ENCODE results near the gene VPS54. TPM values are rescaled to one million over a fixed set of nuclear protein-coding genes. Genes with fewer than 3 reads are reported as not detected.
A peak's percentile ranks its signal among the peaks of the same experiment; 100 is the strongest.

Gene VPS54
- polyA plus RNA-seq, 1 donor (not counting 4 experiments of a cell fraction or from before 2014, with no cell fraction given): 18.2 TPM

- Histone ChIP-seq H3K79me2 (ENCODE audit: control insufficient read depth, insufficient read depth, low read length) (peaks cover 37% of the 10 kb centered on the region), H3K4me2 (ENCODE audit: control insufficient read depth, extremely low read depth, insufficient read depth, low read depth, low read length) (no peak overlapping the region), H4K20me1 (ENCODE audit: control insufficient read depth, extremely low read depth, insufficient read depth, low read length) (no peaks in the 10 kb centered on the region)
Measured at GRCh38 chr2:63866009-63866709, 153.1 kb downstream of the VPS54 start.

GRCh38 chr2:63865159-63865799 is 153.9 kb downstream of the VPS54 start:
- dilution Hi-C loops (cut with MboI; ENCODE audit: extremely low pct_ligation_motif_present, low sequenced_read_pairs): no loop called here
- Histone ChIP-seq H3K4me3 (ENCODE audit: control insufficient read depth in 2 of 3, extremely low read depth in 1 of 3, insufficient read depth in 2 of 3, low read depth in 1 of 3, low read length in 3 of 3) (no peak overlapping the region), H2AFZ (ENCODE audit: control insufficient read depth, low read length) (no peak overlapping the region), H3K9ac (ENCODE audit: control insufficient read depth, extremely low read depth, insufficient read depth, low read length) (no peak overlapping the region), H4K20me1 (ENCODE audit: control insufficient read depth, extremely low read depth, insufficient read depth, low read length) (no peaks in the 10 kb centered on the region), H3K27ac (ENCODE audit: control insufficient read depth, insufficient read depth, low read length) (peak overlapping the region; percentile 7), H3K4me2 (ENCODE audit: control insufficient read depth, extremely low read depth, insufficient read depth, low read depth, low read length) (peak overlapping the region; percentile 40), H3K36me3 (ENCODE audit: control insufficient read depth in 2 of 2, extremely low read depth in 1 of 2, insufficient read depth in 2 of 2, low read length in 2 of 2) (peaks cover 5% of the 10 kb centered on the region in 2 experiments), H3K9me3 (ENCODE audit: control insufficient read depth, low read depth, low read length) (no peaks in the 10 kb centered on the region), H3K4me1 (ENCODE audit: control insufficient read depth, extremely low read depth, insufficient read depth, low read length) (peaks cover 49% of the 10 kb centered on the region), H3K9me1 (ENCODE audit: control insufficient read depth, extremely low read depth, insufficient read depth, low read length) (no peaks in the 10 kb centered on the region), H3K79me2 (ENCODE audit: control insufficient read depth, insufficient read depth, low read length) (peaks cover 33% of the 10 kb centered on the region), H3K27me3 (ENCODE audit: control insufficient read depth, extremely low read depth, insufficient read depth, low read length) (no peaks in the 10 kb centered on the region)
- FAIRE-seq (peak; percentile 66), DNase-seq (ENCODE audit: low read depth, low spot score) (no peak)
- TF ChIP-seq EZH2 (IDR thresholded peaks at IDR 0.05; ENCODE audit: low read length) (no peak), CTCF (optimal IDR thresholded peaks at IDR 0.05 in 1 of 3, IDR thresholded peaks at IDR 0.05 in 1 of 3, conservative IDR thresholded peaks at IDR 0.05 in 1 of 3; ENCODE audit: extremely low read depth in 1 of 3, insufficient read depth in 2 of 3, low read length in 3 of 3) (no peak)

More at GRCh38 chr2:63866009-63866709, 153.1 kb downstream of the VPS54 start:
- H3K4me1 ChIP-seq (ENCODE audit: control insufficient read depth, extremely low read depth, insufficient read depth, low read length): peaks cover 49% of the 10 kb centered on the region
- no peak overlapping the region for H3K27ac ChIP-seq (ENCODE audit: control insufficient read depth, insufficient read depth, low read length)
- TF ChIP-seq CTCF (optimal IDR thresholded peaks at IDR 0.05 in 1 of 3, IDR thresholded peaks at IDR 0.05 in 1 of 3, conservative IDR thresholded peaks at IDR 0.05 in 1 of 3; ENCODE audit: extremely low read depth in 1 of 3, insufficient read depth in 2 of 3, low read length in 3 of 3): no peak
- TF ChIP-seq EZH2 (IDR thresholded peaks at IDR 0.05; ENCODE audit: low read length): no peak
- H3K9me3 ChIP-seq (ENCODE audit: control insufficient read depth, low read depth, low read length): no peaks in the 10 kb centered on the region
- H2AFZ ChIP-seq (ENCODE audit: control insufficient read depth, low read length): no peak overlapping the region
- peaks cover 5% of the 10 kb centered on the region in 2 experiments for H3K36me3 ChIP-seq (ENCODE audit: control insufficient read depth in 2 of 2, extremely low read depth in 1 of 2, insufficient read depth in 2 of 2, low read length in 2 of 2)
- peak; percentile 44 for FAIRE-seq
- no peaks in the 10 kb centered on the region for H3K27me3 ChIP-seq (ENCODE audit: control insufficient read depth, extremely low read depth, insufficient read depth, low read length)
- no peaks in the 10 kb centered on the region for H3K9me1 ChIP-seq (ENCODE audit: control insufficient read depth, extremely low read depth, insufficient read depth, low read length)
- H3K9ac ChIP-seq (ENCODE audit: control insufficient read depth, extremely low read depth, insufficient read depth, low read length): no peak overlapping the region
- DNase-seq (ENCODE audit: low read depth, low spot score): no peak
- H3K4me3 ChIP-seq (ENCODE audit: control insufficient read depth in 2 of 3, extremely low read depth in 1 of 3, insufficient read depth in 2 of 3, low read depth in 1 of 3, low read length in 3 of 3): no peak overlapping the region
- dilution Hi-C loops (cut with MboI; ENCODE audit: extremely low pct_ligation_motif_present, low sequenced_read_pairs): no loop called here
